ENCODE measurements around the gene ZNF3.
A peak's percentile ranks its signal among the peaks of the same experiment; 100 is the strongest.

The ZNF3 gene

DNA sequence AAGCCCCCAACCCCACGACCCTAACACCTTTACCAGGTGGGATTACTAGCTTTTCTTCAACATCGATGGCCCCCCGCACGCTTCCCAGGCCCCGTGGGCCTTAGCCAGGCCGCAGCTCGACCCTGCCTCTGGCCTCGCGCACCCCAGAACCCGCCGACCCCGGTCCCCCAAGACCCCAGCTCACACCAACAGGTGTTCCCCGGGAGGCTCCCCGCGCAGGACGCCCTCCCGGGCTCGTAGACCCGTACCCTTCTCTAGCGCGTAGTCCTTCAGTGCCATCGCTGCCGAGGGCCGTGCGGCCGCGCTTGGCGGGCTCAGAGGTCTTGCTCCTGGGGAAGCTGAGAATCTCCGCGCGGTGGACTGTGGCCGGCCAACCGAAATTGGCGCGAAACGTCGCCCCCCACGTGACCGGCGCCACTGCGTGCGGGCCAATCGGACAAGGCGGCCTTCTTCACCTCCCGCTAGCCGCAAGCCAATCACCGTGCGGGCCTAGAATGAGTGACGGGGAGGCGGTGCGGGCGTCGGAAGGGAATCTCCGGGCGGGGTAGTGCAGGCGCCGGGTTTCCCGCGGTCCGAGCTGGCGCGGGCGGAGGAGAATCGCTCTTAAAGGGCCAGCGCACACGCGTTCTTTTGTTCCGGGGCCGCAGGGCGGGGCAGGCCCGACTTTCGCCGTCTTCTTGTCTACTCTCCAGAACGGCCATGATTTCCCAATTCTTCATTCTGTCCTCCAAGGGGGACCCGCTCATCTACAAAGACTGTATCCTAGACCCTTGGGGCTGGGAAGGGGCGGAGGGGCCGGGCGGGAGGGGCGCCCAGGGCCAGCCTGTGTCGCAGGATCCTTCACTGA is 19.7 kb upstream of the ZNF3 start, which contains the start of the genes AP4M1 and MCM7:
Gene AP4M1 (plus strand): TSS at position 628 of the 847 bp plus-strand sequence. CDS start 72 bp downstream, at position 700.
Gene MCM7 (minus strand): TSS at position 382 of the 847 bp plus-strand sequence. CDS start 103 bp downstream, at position 279.
- no peaks in the 10 kb centered on the region for H3K4me1 ChIP-seq (ENCODE audit: control insufficient read depth, insufficient read depth, low read length)
- H3K4me3 ChIP-seq (ENCODE audit: low read depth, low read length), result peak within 1 kb of the TSS; percentile 95
- H3K36me3 ChIP-seq (ENCODE audit: control insufficient read depth in 2 of 2, insufficient read depth in 1 of 2, low read length in 2 of 2), result peaks cover 44 to 64% of the 10 kb centered on the region in 2 experiments
- H3K27ac ChIP-seq (ENCODE audit: extremely low read depth, low read depth, low read length), result peak within 1 kb of the TSS; percentile 99
- CTCF ChIA-PET, result interaction anchor here (0.5 to 1.7 kb wide), 6 partner anchors 11 to 187 kb away, joined by 3 to 7 read pairs (median 3); no protein-coding TSS in a partner anchor
- POLR2A ChIA-PET, result interaction anchor here (0.6 to 4.4 kb wide), 22 partner anchors 9 to 605 kb away, joined by 3 to 115 read pairs (median 5); partner anchors contain the start of genes CNPY4, COPS6, FBXO24 and LAMTOR4
- no peaks in the 10 kb centered on the region for H3K9me3 ChIP-seq (ENCODE audit: control insufficient read depth, insufficient read depth, low read depth, low read length)
- TF ChIP-seq ZNF701 (tag by site-specific recombination; IDR thresholded peaks at IDR 0.05) (no peak), ZNF658 (tag by site-specific recombination; IDR thresholded peaks at IDR 0.05) (no peak), ZNF747 (tag by site-specific recombination; IDR thresholded peaks at IDR 0.05) (no peak), ZNF843 (tag by site-specific recombination; IDR thresholded peaks at IDR 0.05) (peak; percentile 31; the same call in 1 of the 2 replicates), REPIN1 (tag by site-specific recombination; IDR thresholded peaks at IDR 0.05; ENCODE audit: low read depth) (0 out of 2 replicates have a peak, but pooled peaks have one; percentile 18), ZNF501 (tag by site-specific recombination; IDR thresholded peaks at IDR 0.05) (peak; percentile 84), SCRT2 (tag by site-specific recombination; IDR thresholded peaks at IDR 0.05) (peak; percentile 99), ZNF341 (tag by site-specific recombination; IDR thresholded peaks at IDR 0.05; ENCODE audit: low read depth) (peak; percentile 96), ZBTB48 (tag by site-specific recombination; IDR thresholded peaks at IDR 0.05) (no peak), ZNF366 (tag by site-specific recombination; conservative IDR thresholded peaks at IDR 0.05) (0 out of 2 replicates have a peak, but pooled peaks have one; percentile 12), ZNF37A (tag by site-specific recombination; IDR thresholded peaks at IDR 0.05) (no peak), ZXDB (tag by site-specific recombination; IDR thresholded peaks at IDR 0.05) (peak; percentile 43), ZIC2 (tag by site-specific recombination; IDR thresholded peaks at IDR 0.05) (0 out of 2 replicates have a peak, but pooled peaks have one; percentile 7), ZNF776 (tag by site-specific recombination; IDR thresholded peaks at IDR 0.05; ENCODE audit: borderline replicate concordance) (0 out of 2 replicates have a peak, but pooled peaks have one; percentile 8), ZNF16 (tag by site-specific recombination; IDR thresholded peaks at IDR 0.05; ENCODE audit: low read depth) (no peak), ZNF112 (tag by site-specific recombination; IDR thresholded peaks at IDR 0.05) (no peak), ZNF184 (tag by site-specific recombination; IDR thresholded peaks at IDR 0.05) (no peak), KLF10 (tag by site-specific recombination; IDR thresholded peaks at IDR 0.05) (peak; percentile 12; the same call in 1 of the 2 replicates), TCF7L2 (IDR thresholded peaks at IDR 0.05; ENCODE audit: borderline replicate concordance, low read depth, low read length) (no peak), ZFP41 (tag by site-specific recombination; IDR thresholded peaks at IDR 0.05; ENCODE audit: borderline replicate concordance) (no peak), GLIS2 (tag by site-specific recombination; IDR thresholded peaks at IDR 0.05) (peak; percentile 55), SCRT1 (tag by site-specific recombination; IDR thresholded peaks at IDR 0.05; ENCODE audit: borderline replicate concordance) (peak; percentile 98), ZNF660 (tag by site-specific recombination; IDR thresholded peaks at IDR 0.05) (no peak), ZNF785 (tag by site-specific recombination; IDR thresholded peaks at IDR 0.05) (no peak)
- TF ChIP-seq, protein P1, sequence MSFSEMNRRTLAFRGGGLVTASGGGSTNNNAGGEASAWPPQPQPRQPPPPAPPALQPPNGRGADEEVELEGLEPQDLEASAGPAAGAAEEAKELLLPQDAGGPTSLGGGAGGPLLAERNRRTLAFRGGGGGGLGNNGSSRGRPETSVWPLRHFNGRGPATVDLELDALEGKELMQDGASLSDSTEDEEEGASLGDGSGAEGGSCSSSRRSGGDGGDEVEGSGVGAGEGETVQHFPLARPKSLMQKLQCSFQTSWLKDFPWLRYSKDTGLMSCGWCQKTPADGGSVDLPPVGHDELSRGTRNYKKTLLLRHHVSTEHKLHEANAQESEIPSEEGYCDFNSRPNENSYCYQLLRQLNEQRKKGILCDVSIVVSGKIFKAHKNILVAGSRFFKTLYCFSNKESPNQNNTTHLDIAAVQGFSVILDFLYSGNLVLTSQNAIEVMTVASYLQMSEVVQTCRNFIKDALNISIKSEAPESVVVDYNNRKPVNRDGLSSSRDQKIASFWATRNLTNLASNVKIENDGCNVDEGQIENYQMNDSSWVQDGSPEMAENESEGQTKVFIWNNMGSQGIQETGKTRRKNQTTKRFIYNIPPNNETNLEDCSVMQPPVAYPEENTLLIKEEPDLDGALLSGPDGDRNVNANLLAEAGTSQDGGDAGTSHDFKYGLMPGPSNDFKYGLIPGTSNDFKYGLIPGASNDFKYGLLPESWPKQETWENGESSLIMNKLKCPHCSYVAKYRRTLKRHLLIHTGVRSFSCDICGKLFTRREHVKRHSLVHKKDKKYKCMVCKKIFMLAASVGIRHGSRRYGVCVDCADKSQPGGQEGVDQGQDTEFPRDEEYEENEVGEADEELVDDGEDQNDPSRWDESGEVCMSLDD (tag by site-specific recombination; IDR thresholded peaks at IDR 0.05), result peak; percentile 88
- TF ChIP-seq, protein P2, sequence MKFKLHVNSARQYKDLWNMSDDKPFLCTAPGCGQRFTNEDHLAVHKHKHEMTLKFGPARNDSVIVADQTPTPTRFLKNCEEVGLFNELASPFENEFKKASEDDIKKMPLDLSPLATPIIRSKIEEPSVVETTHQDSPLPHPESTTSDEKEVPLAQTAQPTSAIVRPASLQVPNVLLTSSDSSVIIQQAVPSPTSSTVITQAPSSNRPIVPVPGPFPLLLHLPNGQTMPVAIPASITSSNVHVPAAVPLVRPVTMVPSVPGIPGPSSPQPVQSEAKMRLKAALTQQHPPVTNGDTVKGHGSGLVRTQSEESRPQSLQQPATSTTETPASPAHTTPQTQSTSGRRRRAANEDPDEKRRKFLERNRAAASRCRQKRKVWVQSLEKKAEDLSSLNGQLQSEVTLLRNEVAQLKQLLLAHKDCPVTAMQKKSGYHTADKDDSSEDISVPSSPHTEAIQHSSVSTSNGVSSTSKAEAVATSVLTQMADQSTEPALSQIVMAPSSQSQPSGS (tag by site-specific recombination; IDR thresholded peaks at IDR 0.05; ENCODE audit: low read depth), result no peak
- TF ChIP-seq, protein P3, sequence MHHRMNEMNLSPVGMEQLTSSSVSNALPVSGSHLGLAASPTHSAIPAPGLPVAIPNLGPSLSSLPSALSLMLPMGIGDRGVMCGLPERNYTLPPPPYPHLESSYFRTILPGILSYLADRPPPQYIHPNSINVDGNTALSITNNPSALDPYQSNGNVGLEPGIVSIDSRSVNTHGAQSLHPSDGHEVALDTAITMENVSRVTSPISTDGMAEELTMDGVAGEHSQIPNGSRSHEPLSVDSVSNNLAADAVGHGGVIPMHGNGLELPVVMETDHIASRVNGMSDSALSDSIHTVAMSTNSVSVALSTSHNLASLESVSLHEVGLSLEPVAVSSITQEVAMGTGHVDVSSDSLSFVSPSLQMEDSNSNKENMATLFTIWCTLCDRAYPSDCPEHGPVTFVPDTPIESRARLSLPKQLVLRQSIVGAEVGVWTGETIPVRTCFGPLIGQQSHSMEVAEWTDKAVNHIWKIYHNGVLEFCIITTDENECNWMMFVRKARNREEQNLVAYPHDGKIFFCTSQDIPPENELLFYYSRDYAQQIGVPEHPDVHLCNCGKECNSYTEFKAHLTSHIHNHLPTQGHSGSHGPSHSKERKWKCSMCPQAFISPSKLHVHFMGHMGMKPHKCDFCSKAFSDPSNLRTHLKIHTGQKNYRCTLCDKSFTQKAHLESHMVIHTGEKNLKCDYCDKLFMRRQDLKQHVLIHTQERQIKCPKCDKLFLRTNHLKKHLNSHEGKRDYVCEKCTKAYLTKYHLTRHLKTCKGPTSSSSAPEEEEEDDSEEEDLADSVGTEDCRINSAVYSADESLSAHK (tag by site-specific recombination; IDR thresholded peaks at IDR 0.05), result peak; percentile 10; the same call in 1 of the 2 replicates
- TF ChIP-seq, protein P4, sequence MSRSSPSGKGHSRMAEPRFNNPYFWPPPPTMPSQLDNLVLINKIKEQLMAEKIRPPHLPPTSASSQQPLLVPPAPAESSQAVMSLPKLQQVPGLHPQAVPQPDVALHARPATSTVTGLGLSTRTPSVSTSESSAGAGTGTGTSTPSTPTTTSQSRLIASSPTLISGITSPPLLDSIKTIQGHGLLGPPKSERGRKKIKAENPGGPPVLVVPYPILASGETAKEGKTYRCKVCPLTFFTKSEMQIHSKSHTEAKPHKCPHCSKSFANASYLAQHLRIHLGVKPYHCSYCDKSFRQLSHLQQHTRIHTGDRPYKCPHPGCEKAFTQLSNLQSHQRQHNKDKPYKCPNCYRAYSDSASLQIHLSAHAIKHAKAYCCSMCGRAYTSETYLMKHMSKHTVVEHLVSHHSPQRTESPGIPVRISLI (tag by site-specific recombination; IDR thresholded peaks at IDR 0.05), result no peak
- TF ChIP-seq, protein P5, sequence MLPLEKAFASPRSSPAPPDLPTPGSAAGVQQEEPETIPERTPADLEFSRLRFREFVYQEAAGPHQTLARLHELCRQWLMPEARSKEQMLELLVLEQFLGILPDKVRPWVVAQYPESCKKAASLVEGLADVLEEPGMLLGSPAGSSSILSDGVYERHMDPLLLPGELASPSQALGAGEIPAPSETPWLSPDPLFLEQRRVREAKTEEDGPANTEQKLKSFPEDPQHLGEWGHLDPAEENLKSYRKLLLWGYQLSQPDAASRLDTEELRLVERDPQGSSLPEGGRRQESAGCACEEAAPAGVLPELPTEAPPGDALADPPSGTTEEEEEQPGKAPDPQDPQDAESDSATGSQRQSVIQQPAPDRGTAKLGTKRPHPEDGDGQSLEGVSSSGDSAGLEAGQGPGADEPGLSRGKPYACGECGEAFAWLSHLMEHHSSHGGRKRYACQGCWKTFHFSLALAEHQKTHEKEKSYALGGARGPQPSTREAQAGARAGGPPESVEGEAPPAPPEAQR (tag by site-specific recombination; IDR thresholded peaks at IDR 0.05), result 0 out of 2 replicates have a peak, but pooled peaks have one; percentile 30

Data from HEK293 (cell line).